ENCODE measurements around the gene PIK3IP1.

DNA sequence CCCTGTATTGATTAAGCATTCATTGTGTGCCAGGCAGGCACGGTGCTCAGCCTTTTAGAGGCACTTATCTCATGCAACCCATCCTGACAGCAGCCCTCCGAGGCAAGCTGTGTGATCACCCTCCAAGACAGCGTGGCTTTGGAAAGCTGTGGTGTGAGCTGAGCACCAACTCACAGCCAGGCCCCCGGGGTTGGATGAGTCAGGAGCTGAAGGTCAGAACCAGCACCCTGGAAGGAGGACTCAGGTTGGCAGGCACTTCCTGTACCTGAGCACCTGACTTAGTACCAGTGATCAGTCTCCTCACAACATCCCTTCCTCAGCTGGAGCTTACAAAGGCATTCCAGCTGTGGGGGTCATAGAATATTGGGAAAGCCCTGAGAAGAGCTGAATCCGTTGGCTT lies 44.9 kb upstream of the PIK3IP1 start:
- TF ChIP-seq, protein P1, sequence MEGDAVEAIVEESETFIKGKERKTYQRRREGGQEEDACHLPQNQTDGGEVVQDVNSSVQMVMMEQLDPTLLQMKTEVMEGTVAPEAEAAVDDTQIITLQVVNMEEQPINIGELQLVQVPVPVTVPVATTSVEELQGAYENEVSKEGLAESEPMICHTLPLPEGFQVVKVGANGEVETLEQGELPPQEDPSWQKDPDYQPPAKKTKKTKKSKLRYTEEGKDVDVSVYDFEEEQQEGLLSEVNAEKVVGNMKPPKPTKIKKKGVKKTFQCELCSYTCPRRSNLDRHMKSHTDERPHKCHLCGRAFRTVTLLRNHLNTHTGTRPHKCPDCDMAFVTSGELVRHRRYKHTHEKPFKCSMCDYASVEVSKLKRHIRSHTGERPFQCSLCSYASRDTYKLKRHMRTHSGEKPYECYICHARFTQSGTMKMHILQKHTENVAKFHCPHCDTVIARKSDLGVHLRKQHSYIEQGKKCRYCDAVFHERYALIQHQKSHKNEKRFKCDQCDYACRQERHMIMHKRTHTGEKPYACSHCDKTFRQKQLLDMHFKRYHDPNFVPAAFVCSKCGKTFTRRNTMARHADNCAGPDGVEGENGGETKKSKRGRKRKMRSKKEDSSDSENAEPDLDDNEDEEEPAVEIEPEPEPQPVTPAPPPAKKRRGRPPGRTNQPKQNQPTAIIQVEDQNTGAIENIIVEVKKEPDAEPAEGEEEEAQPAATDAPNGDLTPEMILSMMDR (IDR thresholded peaks at IDR 0.05; ENCODE audit: insufficient read depth, low read length, poor library complexity, severe bottlenecking) = no peak
- TF ChIP-seq EZH2phosphoT487 (conservative IDR thresholded peaks at IDR 0.05; ENCODE audit: low read length) = no peak

Data from SU-DHL-6 (cell line).